GM23338 (cell line): ENCODE results near the gene KRT25.

Experiments used
- EZH2 ChIP-seq: fragments of 200-600 bp; sonication (generic); IDR thresholded peaks from one replicate; pipeline ENCODE4 v1.8.0; 2017; ENCODE audit warnings: antibody characterized with exemption, mild to moderate bottlenecking, low read depth; ENCODE audit not compliant: unreplicated experiment
- EZH2phosphoT487 ChIP-seq: fragments of 200-600 bp; sonication (generic); IDR thresholded peaks from one replicate; pipeline ENCODE4 v1.8.1; 2018; ENCODE audit warnings: antibody characterized with exemption; ENCODE audit not compliant: unreplicated experiment
- POLR2AphosphoS5 ChIP-seq: IDR thresholded peaks from 2 replicates; pipeline ENCODE4 v1.6.1; 2016; ENCODE audit warnings: antibody characterized with exemption, low read depth
- TF ChIP-seq, protein P1 (sequence below), 2 experiments: fragments of 200-600 bp in 1 of 2; sonication (generic) in 1 of 2; conservative IDR thresholded peaks; 2 replicates each; pipeline versions ENCODE4 v1.5.1 to v1.6.1; 2016 to 2017; ENCODE audit warnings: antibody characterized with exemption in 2 of 2, low read depth in 2 of 2, mild to moderate bottlenecking in 2 of 2, moderate library complexity in 1 of 2

GRCh38 chr17:40799859-40800258 is 44.7 kb upstream of the KRT25 start, which contains the start of gene KRT28:
- TF ChIP-seq, protein P1, sequence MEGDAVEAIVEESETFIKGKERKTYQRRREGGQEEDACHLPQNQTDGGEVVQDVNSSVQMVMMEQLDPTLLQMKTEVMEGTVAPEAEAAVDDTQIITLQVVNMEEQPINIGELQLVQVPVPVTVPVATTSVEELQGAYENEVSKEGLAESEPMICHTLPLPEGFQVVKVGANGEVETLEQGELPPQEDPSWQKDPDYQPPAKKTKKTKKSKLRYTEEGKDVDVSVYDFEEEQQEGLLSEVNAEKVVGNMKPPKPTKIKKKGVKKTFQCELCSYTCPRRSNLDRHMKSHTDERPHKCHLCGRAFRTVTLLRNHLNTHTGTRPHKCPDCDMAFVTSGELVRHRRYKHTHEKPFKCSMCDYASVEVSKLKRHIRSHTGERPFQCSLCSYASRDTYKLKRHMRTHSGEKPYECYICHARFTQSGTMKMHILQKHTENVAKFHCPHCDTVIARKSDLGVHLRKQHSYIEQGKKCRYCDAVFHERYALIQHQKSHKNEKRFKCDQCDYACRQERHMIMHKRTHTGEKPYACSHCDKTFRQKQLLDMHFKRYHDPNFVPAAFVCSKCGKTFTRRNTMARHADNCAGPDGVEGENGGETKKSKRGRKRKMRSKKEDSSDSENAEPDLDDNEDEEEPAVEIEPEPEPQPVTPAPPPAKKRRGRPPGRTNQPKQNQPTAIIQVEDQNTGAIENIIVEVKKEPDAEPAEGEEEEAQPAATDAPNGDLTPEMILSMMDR (conservative IDR thresholded peaks at IDR 0.05; ENCODE audit: low read depth in 2 of 2), result no peak
- no peak for TF ChIP-seq POLR2AphosphoS5
- no peak for TF ChIP-seq EZH2
- no peak for TF ChIP-seq EZH2phosphoT487
